NCI-H774 (cell line): Measurements from ENCODE around the gene BSPRY.
"Not testable (repeated sequence)": the region's sequence is repeated elsewhere in the genome, so short reads cannot be mapped to it uniquely, and the experiment has no call there.

Experiments used
- DNase-seq: peaks from one replicate; lab custom pipeline; 2025; lab: John Stamatoyannopoulos, UW

BSPRY gene

GRCh38 chr9:113370806-113371325 lies 21.5 kb downstream of the BSPRY start:
- no peak for DNase-seq

DNA sequence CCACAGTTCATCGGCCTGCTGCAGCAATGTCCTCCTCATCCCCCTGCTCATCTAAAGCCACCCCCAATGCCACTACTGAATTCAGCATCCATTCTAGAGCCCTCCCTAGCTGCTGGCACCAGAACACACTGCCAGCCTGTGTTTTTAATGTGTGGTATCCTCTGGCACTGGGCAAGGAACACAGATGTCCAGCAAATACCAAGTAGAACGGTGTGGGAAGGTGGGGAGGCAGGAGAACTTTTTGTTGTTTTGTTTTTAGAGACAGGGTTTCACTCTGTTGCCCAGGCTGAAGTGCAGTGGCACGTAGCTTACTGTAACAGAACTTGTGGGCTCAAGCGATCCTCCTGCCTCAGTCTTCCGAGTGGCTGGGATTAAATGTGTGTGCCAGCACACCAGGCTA lies 22.7 kb downstream of the BSPRY start:
- no peak for DNase-seq

DNA sequence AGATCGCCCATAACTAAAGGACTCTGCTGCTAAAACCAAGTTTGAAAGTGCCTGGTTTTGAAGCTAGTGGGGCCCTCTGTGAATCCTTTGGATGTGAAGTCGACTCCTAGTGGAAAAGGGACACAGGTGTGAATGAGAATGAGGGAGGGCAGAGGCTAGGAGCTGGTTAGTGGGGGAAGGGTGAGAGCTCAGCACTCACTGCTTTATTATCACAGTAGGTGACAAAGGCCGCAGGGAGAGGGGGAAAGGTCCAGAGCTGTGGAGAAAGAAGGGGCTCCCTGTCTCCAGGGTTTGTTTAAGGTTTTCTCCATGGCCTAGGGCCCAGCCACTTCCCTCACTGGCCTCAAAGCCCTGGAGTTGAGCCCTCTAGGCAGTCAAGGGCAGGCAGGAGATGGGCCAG lies 23.9 kb downstream of the BSPRY start:
- no peak for DNase-seq

DNA sequence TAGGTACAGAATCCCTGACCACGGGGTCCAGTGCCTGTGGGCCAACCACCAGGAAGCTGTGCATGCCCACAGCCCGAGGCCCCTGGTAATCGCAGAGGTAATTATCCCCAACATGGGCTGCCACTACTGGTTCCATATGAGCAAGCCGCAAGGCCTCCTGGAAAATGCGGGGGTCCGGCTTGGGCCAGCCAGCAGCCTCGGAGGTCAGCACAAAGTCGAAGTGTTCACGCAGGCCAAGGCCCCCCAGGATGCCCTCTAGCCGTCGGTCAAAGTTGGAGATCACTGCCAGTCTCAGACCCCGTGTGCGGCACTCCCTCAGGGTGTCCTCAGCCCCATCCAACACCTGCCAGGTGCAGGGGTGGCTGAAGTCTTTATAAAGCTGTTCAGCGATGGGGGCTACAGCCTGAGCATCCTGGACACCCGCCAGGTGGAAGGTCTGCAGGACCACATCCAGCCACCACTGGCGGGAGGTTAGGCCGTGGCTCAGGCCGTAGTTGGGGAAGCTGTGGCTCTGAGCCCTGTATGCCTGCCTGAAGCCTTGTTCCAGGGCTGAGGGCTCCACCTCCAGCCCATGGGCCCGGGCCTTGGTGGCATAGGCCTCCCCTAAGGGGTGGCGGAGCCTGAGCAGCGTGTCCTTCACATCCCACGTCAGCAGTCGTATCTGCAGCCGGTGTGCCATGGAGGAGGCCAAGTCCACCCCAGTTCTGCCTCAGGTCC lies 24.5 kb downstream of the BSPRY start:
- DNase-seq = no peak

DNA sequence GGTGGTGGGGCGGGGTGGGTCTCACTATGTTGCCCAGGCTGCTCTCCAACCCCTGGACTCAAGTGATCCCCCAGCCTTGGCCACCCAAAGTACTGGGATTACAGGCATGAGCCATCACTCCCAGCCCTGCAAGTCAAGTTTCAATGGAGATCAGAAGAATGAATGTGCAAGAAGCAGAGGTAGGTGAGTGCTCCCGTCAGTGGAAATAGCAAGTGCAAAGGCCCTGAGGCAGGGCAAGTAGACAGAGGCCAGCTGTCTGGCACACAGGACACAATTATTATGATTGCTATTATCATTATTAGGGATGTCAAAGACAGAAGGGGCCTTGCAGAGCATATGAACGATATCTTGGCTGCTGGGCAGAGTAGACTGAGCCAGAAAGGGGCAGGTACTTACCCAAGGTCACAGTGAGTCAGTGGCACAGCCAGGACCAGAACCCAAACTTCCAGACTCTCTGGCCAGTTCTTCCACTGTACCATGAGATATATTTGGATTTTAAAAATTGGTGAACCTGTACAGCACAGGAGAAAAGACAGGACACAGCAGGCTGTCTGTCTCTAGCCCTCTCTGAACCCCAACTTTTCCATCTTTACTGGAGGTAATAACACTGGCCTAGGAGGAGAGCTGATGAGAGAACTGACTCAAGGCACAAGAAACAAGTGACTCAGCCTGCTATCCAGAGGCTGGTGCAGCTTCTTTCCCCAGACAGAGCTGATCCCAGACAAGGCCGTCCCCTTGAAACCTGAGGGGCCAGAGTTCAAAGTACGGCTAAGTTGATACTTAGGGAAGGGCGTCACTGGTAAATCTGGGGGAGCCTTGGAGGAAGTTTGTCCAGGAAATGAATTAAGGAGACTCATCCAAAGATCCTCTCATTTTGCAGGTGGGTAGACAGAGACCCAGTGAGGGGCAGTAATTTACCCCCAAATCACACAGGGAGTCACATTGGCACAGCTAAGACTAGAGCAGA lies 26.0 kb downstream of the BSPRY start:
- DNase-seq = no peak

GRCh38 chr9:113376634-113377567 lies 27.6 kb downstream of the BSPRY start, which contains the start of gene HDHD3:
HDHD3 (minus strand) TSS chr9:113376986; CDS start chr9:113374354, 2,632 bp downstream.
- peak; percentile 74 for DNase-seq

DNA sequence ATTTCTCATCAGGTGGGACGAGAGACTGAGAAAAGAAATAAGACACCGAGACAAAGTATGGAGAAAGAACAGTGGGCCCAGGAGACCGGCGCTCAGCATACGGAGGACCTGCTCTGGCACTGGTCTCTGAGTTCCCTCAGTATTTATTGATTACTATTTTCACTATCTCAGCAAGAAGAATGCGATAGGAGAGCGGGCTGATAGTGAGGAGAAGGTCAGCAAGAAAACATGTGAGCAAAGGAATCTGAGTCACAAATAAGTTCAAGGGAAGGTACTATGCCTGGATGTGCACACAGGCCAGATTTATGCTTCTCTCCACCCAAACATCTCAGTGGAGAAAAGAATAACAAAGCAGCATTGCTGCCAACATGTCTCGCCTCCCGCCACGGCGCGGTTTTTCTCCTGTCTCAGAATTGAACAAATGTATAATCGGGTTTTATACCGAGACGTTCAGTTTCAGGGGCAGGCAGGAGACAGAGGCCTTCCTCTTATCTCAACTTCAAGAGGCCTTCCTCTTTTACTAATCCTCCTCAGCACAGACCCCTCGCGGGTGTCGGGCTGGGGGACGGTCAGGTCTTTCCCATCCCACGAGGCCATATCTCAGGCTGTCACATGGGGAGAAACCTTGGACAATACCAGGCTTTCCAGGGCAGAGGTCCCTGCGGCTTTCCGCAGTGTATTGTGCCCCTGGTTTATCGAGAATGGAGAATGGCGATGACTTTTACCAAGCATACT lies 29.9 kb downstream of the BSPRY start:
- not testable (repeated sequence) for DNase-seq

- not testable (repeated sequence) for DNase-seq
Observed at GRCh38 chr9:113379829-113380210, 30.5 kb downstream of the BSPRY start.

DNA sequence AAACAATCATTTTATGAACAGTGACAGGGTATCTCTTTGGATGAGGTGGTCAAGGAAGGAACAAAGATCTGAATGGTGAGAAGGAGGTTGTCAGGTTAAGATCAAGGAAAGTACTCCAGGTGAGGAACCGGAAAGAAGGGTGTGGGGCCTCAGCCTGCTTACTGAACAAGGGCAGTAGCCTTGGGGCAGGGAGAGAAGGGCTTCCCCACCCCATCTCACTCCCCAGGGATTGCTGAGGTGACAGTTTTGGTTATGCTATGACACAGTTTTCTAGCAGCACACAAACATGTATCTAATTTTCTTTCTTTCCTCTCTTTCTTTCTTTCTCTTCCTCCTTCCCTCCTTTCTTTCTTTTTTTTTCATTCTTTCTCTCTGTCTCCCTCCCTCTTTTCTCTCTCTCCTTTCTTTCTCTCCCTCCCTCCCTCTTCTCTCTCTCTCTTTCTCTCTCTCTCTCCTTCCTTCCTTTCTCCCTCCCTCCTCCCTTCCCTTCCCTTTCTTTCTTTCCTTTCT lies 31.6 kb downstream of the BSPRY start:
- DNase-seq = no peak

DNA sequence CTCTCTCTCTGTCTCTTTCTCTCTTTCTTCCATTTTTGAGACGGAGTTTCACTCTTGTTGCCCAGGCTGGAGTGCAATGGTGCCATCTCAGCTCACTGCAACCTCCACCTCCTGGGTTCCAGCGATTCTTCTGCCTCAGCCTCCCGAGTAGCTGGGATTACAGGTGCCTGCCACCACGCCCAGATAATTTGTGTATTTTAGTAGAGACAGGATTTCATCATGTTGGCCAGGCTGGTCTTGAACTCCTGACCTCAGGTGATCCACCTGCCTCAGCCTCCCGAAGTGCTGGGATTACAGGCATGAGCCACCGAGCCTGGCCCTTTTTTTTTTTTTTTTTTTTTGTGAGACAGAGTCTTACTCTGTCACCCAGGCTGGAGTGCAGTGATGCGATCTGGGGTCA lies 32.1 kb downstream of the BSPRY start:
- not testable (repeated sequence) for DNase-seq

DNA sequence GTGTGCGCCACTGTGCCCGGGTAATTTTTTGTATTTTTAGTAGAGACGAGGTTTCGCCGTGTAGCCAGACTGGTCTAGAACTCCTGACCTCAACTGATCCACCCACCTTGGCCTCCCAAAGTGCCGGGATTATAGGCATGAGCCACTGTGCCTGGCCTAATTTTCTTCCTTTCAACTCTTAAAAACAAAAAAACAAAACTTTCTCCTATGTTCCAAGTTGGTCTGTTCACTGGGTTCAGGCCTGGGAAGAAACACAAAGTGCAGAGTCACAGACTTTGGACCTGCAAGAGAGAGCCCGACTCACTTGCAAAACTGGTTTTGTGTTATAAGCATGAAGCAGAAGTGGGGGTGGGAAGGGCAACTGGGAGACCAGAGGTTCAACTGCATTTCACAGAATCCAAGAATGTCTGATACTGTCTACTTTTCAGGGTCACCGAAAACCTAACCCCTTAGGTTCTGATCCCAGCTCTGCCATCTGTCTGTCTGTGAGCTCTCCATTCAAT lies 32.6 kb downstream of the BSPRY start:
- no peak for DNase-seq

- no peak for DNase-seq
Observed at GRCh38 chr9:113386571-113387393, 37.4 kb downstream of the BSPRY start.

GRCh38 chr9:113387560-113388230 lies 38.4 kb downstream of the BSPRY start:
- DNase-seq = no peak

DNA sequence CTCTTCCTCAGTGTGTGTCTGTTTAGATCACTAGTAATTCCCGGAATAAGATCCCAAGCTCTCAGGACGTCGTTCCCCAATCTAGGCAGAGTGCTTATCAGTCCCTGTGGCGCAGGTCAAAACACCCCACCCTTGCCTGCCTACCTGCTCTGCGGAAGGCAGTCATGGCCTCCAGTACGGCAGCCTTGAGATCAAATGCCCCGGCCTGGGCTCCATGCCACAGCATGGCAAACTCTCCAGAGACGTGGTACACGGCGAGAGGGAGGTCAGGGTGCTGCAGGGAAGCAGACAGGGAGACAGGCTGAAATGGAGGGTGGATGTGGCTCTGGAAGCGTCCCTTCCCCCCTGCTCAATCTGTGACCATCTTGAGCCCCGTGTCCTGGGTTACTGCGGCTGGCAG lies 39.5 kb downstream of the BSPRY start:
- no peak for DNase-seq

DNA sequence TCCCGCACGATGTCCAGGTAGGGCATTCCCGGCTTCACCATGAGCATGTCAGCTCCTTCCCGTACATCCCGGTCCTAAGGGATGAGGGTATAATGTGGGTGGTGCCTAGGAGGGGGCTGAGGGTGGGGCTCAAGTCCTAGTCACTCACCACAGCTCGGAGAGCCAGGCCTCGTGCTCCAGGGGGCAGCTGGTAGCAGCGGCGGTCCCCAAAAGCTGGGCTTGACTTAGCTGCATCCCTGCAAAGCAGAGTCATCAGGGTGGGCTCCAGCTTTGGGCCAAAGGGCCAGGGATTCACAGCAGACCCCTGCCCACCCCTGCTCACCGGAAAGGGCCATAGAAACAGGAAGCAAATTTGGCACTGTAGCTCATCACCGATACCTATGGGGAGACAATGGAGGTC lies 40.1 kb downstream of the BSPRY start:
- no peak for DNase-seq

GRCh38 chr9:113390192-113390960 lies 41.0 kb downstream of the BSPRY start:
- DNase-seq = no peak

DNA sequence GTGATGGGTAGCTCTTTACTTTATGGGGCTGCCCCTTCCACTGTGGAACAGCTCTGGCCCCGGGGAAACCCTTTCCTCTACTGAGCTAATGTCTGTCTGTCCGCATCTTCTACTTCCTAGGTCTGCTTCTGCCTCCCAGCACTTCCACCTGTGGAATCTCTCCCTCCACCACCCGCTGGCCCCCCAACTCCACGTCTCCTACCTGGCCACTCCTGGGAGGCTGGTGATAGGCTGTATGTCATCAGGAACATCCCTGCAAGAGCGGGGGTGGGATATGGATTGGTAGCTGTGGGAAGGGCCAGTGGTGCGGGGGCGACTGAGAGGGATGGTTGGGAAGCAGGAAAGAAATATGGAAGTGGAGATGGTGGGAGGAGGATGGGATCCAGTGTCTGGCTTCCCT lies 42.6 kb downstream of the BSPRY start:
- DNase-seq = no peak

DNA sequence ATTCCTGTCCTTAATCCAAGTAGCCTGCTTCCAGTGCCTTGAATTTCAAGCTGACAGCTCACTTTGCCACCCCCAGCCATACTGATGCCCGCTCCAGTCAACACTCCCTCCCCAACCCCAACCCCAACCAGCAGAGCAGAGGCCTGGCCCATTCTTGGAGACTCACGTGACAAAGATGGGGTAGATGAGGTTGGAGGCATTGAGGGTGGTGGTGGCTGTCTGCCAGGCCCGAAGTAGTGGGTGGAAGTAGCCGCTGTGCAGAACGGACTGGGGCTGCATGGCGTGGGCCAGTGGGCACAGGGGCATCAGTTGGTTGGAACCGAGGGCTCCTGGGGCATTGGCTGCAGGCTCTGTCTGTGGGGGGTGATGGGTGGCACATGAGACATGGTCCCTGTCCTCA lies 43.9 kb downstream of the BSPRY start:
- no peak for DNase-seq
